Activated CD4-positive, CD25-positive, alpha-beta regulatory T cell (primary cell): ENCODE results near the gene MYCBP.

Experiments
- DNase-seq, 4 experiments: peaks; one replicate each; lab custom pipeline; 2025; lab: John Stamatoyannopoulos, UW

Gene MYCBP

GRCh38 chr1:38820860-38821259 lies 52.3 kb downstream of the MYCBP start:
- no peak for DNase-seq

DNA sequence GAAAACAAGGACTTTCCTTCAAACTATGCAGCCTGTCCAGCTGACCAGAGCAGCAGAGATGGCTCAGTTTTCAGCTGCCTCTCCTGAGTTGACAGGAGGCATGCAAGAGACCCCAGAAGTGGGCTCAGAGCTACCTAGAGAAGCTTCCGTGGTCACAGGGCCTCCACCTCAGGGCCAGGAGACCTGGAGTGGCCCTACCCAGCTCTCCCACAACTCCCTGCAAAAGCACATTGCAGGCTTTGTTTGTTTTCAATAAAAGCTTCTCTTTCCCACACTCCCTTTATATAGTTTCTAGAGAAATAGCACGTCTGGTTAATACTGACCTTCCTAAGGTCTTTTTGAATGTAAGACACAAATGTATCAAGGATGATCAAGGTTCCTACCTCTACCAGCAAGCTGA lies 53.6 kb downstream of the MYCBP start:
- DNase-seq = no peak

GRCh38 chr1:38819040-38819439 lies 54.1 kb downstream of the MYCBP start:
- no peak for DNase-seq

DNA sequence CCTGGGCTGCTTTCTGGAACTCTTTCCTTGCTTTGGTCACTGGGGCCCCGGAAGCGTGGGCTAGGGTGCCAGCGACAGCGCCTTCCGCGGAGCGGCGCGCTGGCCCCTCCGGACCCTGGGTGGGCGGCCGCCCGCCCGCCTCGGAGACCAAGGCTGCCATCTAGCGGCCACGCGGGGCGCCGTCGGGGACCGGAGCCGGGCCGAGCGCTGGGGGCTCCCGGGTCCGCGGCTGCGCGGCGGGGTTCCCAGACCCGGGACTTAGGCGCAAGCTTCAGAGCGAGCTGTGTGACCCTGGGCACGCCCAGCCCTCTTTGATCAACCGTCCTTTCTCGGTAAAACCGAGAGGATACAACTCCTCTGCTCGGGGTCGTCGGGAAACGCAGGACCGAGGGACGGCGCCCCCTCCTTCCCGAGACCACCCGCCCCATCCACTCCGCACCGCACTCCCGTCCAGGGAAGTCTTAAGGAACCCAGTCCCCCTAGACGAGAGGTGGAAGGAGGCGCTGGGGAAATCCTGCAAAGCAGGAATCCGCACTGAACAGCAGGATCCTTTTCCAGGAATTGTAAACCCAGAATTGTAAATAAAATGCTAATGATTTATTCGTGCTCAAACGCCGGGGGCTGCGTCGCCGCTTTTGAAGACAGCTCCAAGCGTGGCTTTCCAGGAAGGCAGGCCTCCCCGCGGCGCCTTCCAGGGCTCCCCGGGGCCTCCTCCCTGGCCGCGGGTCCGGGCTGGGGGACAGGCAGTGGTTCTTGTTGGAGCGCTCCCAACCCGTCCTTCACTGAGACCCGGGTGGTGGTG lies 54.8 kb downstream of the MYCBP start:
- DNase-seq = peak in 3 of 4 experiments; percentile 7 to 37 (median 19)

- no peak for DNase-seq
Observed at GRCh38 chr1:38817267-38818174, 55.6 kb downstream of the MYCBP start.

- no peak for DNase-seq
Observed at GRCh38 chr1:38815903-38816627, 57.1 kb downstream of the MYCBP start.

GRCh38 chr1:38814984-38815464 lies 58.1 kb downstream of the MYCBP start:
- no peak for DNase-seq

- DNase-seq = no peak
Observed at GRCh38 chr1:38814444-38814983, 58.6 kb downstream of the MYCBP start.

DNA sequence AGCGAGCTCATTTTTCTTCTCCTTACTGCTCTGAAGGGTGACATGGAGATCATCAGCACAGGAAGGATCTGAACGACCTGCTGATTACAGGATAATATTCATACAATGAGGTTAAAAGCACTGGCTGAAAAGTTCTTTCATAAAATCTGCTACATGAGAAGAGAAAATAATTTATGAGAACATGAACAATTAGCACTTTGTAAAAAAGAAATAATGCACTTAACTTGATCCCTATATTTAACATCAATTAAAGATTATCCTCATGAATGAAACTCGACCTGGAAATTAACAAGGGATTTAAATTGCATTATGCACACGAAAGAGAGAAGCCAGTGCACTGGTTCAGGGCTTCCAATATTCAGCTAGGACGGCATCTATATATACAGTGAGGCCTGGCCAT lies 60.2 kb downstream of the MYCBP start:
- DNase-seq = no peak
